ENCODE measurements around the gene HDLBP. TPM values are rescaled to one million over a fixed set of nuclear protein-coding genes. Genes with fewer than 3 reads are reported as not detected.
"Not testable (repeated sequence)": the region's sequence is repeated elsewhere in the genome, so short reads cannot be mapped to it uniquely, and the experiment has no call there.

The HDLBP gene
- total RNA-seq, 4 donors from 2014 or later: 383 to 486 (median 444) TPM

DNA sequence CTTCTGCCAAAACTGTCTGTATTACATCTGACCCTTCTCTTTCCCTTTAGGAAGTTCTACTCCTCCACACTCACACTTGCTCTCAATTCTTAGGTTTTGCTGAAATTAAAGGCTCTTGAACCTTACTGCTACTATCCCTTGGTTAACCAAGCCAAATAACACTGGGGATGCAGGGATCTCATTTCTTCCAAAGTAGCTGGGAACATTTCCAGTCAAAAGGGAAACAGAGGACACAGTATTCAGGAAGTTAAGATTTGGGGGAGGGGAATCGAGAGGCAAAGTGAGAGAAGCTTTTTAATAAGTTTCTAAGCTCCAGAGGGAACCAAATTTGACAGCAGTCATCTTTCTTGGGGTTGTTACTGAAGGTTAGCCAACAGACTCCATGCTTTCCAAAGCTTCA, 6.4 kb upstream of the HDLBP start:
- H3K36me3 ChIP-seq: peaks cover 0 to 4% of the 10 kb centered on the region in 2 donors
- ATAC-seq: no peak
- peak overlapping the region in 1 of 4 donors; percentile 16 for H3K4me3 ChIP-seq
- intact Hi-C loops (cut with DNase I; ENCODE audit: low total_unique reads): no loop called here
- TF ChIP-seq, protein P1, sequence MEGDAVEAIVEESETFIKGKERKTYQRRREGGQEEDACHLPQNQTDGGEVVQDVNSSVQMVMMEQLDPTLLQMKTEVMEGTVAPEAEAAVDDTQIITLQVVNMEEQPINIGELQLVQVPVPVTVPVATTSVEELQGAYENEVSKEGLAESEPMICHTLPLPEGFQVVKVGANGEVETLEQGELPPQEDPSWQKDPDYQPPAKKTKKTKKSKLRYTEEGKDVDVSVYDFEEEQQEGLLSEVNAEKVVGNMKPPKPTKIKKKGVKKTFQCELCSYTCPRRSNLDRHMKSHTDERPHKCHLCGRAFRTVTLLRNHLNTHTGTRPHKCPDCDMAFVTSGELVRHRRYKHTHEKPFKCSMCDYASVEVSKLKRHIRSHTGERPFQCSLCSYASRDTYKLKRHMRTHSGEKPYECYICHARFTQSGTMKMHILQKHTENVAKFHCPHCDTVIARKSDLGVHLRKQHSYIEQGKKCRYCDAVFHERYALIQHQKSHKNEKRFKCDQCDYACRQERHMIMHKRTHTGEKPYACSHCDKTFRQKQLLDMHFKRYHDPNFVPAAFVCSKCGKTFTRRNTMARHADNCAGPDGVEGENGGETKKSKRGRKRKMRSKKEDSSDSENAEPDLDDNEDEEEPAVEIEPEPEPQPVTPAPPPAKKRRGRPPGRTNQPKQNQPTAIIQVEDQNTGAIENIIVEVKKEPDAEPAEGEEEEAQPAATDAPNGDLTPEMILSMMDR (IDR thresholded peaks at IDR 0.05 in 4 of 5, conservative IDR thresholded peaks at IDR 0.05 in 1 of 5): no peak
- no peak for TF ChIP-seq POLR2A (IDR thresholded peaks at IDR 0.05)
- H3K9me3 ChIP-seq: no peaks in the 10 kb centered on the region
- H3K27me3 ChIP-seq: no peaks in the 10 kb centered on the region
- peaks cover 64 to 78% of the 10 kb centered on the region in 2 donors for H3K4me1 ChIP-seq
- H3K27ac ChIP-seq: peak overlapping the region in 2 of 4 donors; percentile 9 to 36
- DNase-seq: no peak
- in situ Hi-C loops (cut with MboI; ENCODE audit: low sequenced_read_pairs in 4 of 4): no loop called here

DNA sequence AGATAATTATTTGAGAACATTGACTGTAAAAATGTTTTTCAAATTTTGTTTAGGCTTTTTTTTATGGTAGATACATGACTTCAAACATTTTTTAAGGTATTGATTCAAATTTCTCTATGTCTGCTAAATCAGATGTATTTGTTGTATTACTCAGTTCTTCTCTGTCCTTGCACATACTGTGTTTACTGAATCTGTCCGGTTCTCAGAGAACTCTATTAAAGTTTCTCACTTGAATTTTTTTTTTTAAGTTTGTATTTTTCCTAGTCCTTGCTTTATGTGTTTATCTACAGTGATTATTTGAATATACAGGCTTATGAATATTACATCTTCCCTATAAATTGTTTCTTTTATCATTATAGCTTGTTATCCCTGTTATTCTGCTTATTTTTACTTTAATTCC, 5.6 kb upstream of the HDLBP start:
- ATAC-seq: no peak
- Histone ChIP-seq H3K4me1 (peaks cover 67 to 82% of the 10 kb centered on the region in 2 donors), H3K36me3 (no peaks in the 10 kb centered on the region), H3K4me3 (no peak overlapping the region), H3K9me3 (no peaks in the 10 kb centered on the region), H3K27ac (peak overlapping the region in 1 of 4 donors; percentile 9), H3K27me3 (no peaks in the 10 kb centered on the region)
- in situ Hi-C loops (cut with MboI; ENCODE audit: low sequenced_read_pairs in 4 of 4) (no loop called here), intact Hi-C loops (cut with DNase I; ENCODE audit: low total_unique reads) (no loop called here)
- no peak for DNase-seq
- TF ChIP-seq, protein P1 (IDR thresholded peaks at IDR 0.05 in 4 of 5, conservative IDR thresholded peaks at IDR 0.05 in 1 of 5): no peak
- TF ChIP-seq POLR2A (IDR thresholded peaks at IDR 0.05): no peak

DNA sequence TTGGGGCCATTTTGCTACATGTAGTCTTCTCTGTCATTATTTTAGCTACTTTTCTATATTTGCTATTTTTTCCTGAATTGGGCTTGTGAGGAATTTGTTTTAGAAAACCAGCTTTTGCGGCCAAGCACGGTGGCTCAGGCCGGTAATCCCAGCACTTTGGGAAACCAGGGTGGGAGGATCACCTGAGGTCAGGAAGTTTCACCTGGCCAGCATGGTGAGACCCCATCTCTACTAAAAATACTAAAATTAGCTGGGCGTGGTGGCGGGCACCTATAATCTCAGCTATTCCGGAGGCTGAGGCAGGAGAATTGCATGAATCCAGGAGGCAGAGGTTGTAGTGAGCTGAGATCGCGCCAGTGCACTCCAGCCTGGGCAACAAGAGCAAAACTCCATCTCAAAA, 4.9 kb upstream of the HDLBP start:
- H3K27ac ChIP-seq: no peak overlapping the region
- H3K27me3 ChIP-seq: no peaks in the 10 kb centered on the region
- in situ Hi-C loops (cut with MboI; ENCODE audit: low sequenced_read_pairs in 4 of 4): no loop called here
- intact Hi-C loops (cut with DNase I; ENCODE audit: low total_unique reads): no loop called here
- H3K9me3 ChIP-seq: no peaks in the 10 kb centered on the region
- no peak for DNase-seq
- peaks cover 67 to 82% of the 10 kb centered on the region in 2 donors for H3K4me1 ChIP-seq
- H3K36me3 ChIP-seq: no peaks in the 10 kb centered on the region
- TF ChIP-seq, protein P1 (IDR thresholded peaks at IDR 0.05 in 4 of 5, conservative IDR thresholded peaks at IDR 0.05 in 1 of 5): no peak
- no peak for TF ChIP-seq POLR2A (IDR thresholded peaks at IDR 0.05)
- no peak overlapping the region for H3K4me3 ChIP-seq
- no peak for ATAC-seq

DNA sequence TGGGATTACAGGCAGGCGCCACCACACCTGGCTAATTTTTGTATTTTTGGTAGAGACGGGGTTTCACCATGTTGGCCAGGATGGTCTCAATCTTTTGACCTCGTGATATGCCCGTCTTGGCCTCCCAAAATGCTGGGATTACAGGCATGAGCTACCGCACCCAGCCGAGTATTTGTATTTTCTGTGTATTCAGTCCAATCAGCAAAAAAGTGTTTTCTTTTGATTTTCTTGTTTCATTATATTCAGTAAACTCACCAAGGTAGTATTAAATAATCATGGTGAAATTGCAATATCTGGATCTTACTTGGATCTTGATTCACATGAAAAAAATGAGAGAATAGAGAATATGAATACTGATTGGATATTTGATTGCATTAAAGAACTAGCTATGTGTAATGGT, 3.4 kb upstream of the HDLBP start:
- H3K4me3 ChIP-seq; DNase-seq; H3K27me3 ChIP-seq; ATAC-seq; H3K9me3 ChIP-seq; in situ Hi-C loops (cut with MboI; ENCODE audit: low sequenced_read_pairs in 4 of 4); H3K36me3 ChIP-seq: not testable (repeated sequence)
- Histone ChIP-seq H3K4me1 (peaks cover 73 to 79% of the 10 kb centered on the region in 2 donors), H3K27ac (peak overlapping the region in 2 of 4 donors; percentile 7 to 99)
- intact Hi-C loops (cut with DNase I; ENCODE audit: low total_unique reads): loop anchor here (5.0 kb wide), 2 partner anchors 157 to 1067 kb away; no protein-coding TSS in a partner anchor

DNA sequence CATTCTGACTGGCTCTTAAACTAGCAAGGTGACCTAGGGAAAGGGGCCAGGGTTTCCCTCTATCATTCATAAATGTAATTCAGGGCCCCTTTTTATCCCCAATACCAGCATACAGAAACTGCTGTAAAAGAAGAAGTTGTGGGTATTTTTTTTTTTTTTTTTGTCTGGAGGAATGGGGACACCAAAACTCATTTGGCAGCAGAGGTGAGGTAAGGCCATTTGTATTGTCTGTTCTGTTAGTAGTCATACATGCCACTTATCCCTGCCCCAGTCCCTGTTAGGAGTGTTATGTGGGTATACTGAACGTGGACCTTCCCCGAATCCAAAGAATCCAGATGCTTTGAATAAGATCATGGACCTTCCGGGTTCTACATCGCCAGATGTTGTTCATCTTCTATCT, 1.9 kb upstream of the HDLBP start:
- intact Hi-C loops (cut with DNase I; ENCODE audit: low total_unique reads) (loop anchor here (5.0 kb wide), 2 partner anchors 155 to 1065 kb away; no protein-coding TSS in a partner anchor), in situ Hi-C loops (cut with MboI; ENCODE audit: low sequenced_read_pairs in 4 of 4) (no loop called here)
- TF ChIP-seq, protein P1 (IDR thresholded peaks at IDR 0.05 in 4 of 5, conservative IDR thresholded peaks at IDR 0.05 in 1 of 5): no peak
- no peak for TF ChIP-seq POLR2A (IDR thresholded peaks at IDR 0.05)
- H3K36me3 ChIP-seq: no peaks in the 10 kb centered on the region
- peak overlapping the region; percentile 61 to 92 (median 74) for H3K4me3 ChIP-seq
- H3K27ac ChIP-seq: peak overlapping the region; percentile 92 to 99 (median 98)
- peaks cover 77 to 78% of the 10 kb centered on the region in 2 donors for H3K4me1 ChIP-seq
- H3K9me3 ChIP-seq: no peaks in the 10 kb centered on the region
- ATAC-seq (no peak), DNase-seq (no peak)
- H3K27me3 ChIP-seq: no peaks in the 10 kb centered on the region

Data from gastrocnemius medialis (tissue), 4 donors.